ENCODE data around the gene EXOC6.
A peak's percentile ranks its signal among the peaks of the same experiment; 100 is the strongest.
"Not testable (repeated sequence)": the region's sequence is repeated elsewhere in the genome, so short reads cannot be mapped to it uniquely, and the experiment has no call there.

The EXOC6 gene

GRCh38 chr10:92903633-92904032 lies 55.3 kb downstream of the EXOC6 start:
- Mint-ChIP-seq H3K27ac (no peak overlapping the region), H3K9me3 (no peaks in the 10 kb centered on the region), H3K36me3 (ENCODE audit: low read depth) (peaks cover 16% of the 10 kb centered on the region), H3K4me3 (no peak overlapping the region), H3K27me3 (ENCODE audit: low read depth, poor library complexity) (peaks cover 3% of the 10 kb centered on the region), H3K4me1 (no peaks in the 10 kb centered on the region)
- no peak for DNase-seq
- TF ChIP-seq CTCF (IDR thresholded peaks at IDR 0.05): no peak

- Mint-ChIP-seq H3K4me3 (no peak overlapping the region), H3K36me3 (ENCODE audit: low read depth) (peaks cover 20% of the 10 kb centered on the region), H3K4me1 (no peaks in the 10 kb centered on the region), H3K27ac (no peak overlapping the region), H3K9me3 (no peaks in the 10 kb centered on the region), H3K27me3 (ENCODE audit: low read depth, poor library complexity) (peaks cover 3% of the 10 kb centered on the region)
- no peak for DNase-seq
- no peak for TF ChIP-seq CTCF (IDR thresholded peaks at IDR 0.05)
These were observed 59.0 kb downstream of the EXOC6 start for GRCh38 chr10:92907280-92907679.

GRCh38 chr10:92912631-92913030 lies 64.3 kb downstream of the EXOC6 start:
- H3K36me3 Mint-ChIP-seq (ENCODE audit: low read depth): peaks cover 17% of the 10 kb centered on the region
- not testable (repeated sequence) for H3K27me3 Mint-ChIP-seq (ENCODE audit: low read depth, poor library complexity); H3K4me3 Mint-ChIP-seq; H3K27ac Mint-ChIP-seq; DNase-seq; H3K9me3 Mint-ChIP-seq; H3K4me1 Mint-ChIP-seq

GRCh38 chr10:92913973-92914372 lies 65.7 kb downstream of the EXOC6 start:
- Mint-ChIP-seq H3K4me1 (no peaks in the 10 kb centered on the region), H3K27me3 (ENCODE audit: low read depth, poor library complexity) (no peaks in the 10 kb centered on the region), H3K9me3 (no peaks in the 10 kb centered on the region), H3K4me3 (no peak overlapping the region), H3K27ac (no peak overlapping the region), H3K36me3 (ENCODE audit: low read depth) (peaks cover 17% of the 10 kb centered on the region)
- TF ChIP-seq CTCF (IDR thresholded peaks at IDR 0.05): no peak
- DNase-seq: no peak

- TF ChIP-seq CTCF (IDR thresholded peaks at IDR 0.05): peak; percentile 71
- DNase-seq: peak; percentile 67
- no peak overlapping the region for H3K27ac Mint-ChIP-seq
- H3K36me3 Mint-ChIP-seq (ENCODE audit: low read depth): peaks cover 19% of the 10 kb centered on the region
- H3K4me3 Mint-ChIP-seq: no peak overlapping the region
- no peaks in the 10 kb centered on the region for H3K27me3 Mint-ChIP-seq (ENCODE audit: low read depth, poor library complexity)
- no peaks in the 10 kb centered on the region for H3K9me3 Mint-ChIP-seq
- H3K4me1 Mint-ChIP-seq: no peaks in the 10 kb centered on the region
These were observed 66.4 kb downstream of the EXOC6 start for GRCh38 chr10:92914478-92915325.

- no peak overlapping the region for H3K4me3 Mint-ChIP-seq
- peaks cover 8% of the 10 kb centered on the region for H3K9me3 Mint-ChIP-seq
- no peak for DNase-seq
- TF ChIP-seq CTCF (IDR thresholded peaks at IDR 0.05): no peak
- peaks cover 27% of the 10 kb centered on the region for H3K36me3 Mint-ChIP-seq (ENCODE audit: low read depth)
- no peaks in the 10 kb centered on the region for H3K27me3 Mint-ChIP-seq (ENCODE audit: low read depth, poor library complexity)
- no peaks in the 10 kb centered on the region for H3K4me1 Mint-ChIP-seq
- H3K27ac Mint-ChIP-seq: no peak overlapping the region
These were observed 67.6 kb downstream of the EXOC6 start for GRCh38 chr10:92915892-92916291.
